HG02943 (cell line): ENCODE results near the gene PTPA.
"Not testable (repeated sequence)": the region's sequence is repeated elsewhere in the genome, so short reads cannot be mapped to it uniquely, and the experiment has no call there.

Experiments
- ATAC-seq: cut with Tn5 transposase; IDR thresholded peaks from one replicate; pipeline ENCODE4 v1.9.1; 2021; ENCODE audit warnings: mild to moderate bottlenecking, low read depth, moderate library complexity; ENCODE audit not compliant: unreplicated experiment

Gene PTPA

DNA sequence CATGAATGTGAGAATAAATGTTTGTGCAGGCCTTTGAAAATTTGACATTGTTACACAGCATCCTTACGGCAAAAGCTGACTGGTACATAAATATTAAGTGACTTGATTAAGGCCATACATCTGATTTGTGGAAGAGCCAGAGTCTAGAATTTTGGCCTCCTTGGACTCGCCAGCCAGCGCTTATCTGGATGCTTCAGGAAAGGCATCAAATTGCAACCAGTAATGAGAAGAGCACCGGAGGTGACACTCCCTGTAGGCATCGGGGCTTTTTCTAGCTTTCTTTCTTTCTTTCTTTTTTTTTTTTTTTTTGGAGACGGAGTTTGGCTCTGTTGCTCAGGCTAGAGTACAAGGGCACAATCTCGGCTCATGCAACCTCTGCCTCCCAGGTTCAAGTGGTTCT lies 80.0 kb downstream of the PTPA start:
- ATAC-seq, result no peak

DNA sequence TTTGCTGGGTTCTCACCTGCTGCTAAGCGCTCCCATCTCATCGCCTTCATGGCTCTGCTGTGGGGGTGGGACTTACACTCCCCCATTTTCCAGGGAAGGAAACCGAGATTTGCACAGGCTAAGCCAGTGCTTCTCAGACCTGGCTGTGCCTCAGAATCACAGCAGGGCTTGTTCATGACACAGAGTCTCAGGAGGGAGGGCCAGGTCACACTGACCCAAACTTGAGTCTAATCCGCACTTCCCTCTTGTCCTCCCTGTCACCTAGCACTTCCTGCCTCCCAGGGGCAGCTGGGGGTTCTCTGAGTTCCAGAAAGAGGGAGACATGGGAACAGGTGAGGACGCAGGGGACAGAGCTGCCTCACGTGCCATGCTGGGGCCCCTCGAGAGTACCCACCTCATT lies 82.4 kb downstream of the PTPA start:
- ATAC-seq, result no peak

- no peak for ATAC-seq
These were observed 83.0 kb downstream of the PTPA start for GRCh38 chr9:129194221-129194620.

GRCh38 chr9:129195606-129196005 lies 84.4 kb downstream of the PTPA start:
- ATAC-seq, result no peak

- ATAC-seq, result not testable (repeated sequence)
These were observed 85.8 kb downstream of the PTPA start for GRCh38 chr9:129197045-129197444.

DNA sequence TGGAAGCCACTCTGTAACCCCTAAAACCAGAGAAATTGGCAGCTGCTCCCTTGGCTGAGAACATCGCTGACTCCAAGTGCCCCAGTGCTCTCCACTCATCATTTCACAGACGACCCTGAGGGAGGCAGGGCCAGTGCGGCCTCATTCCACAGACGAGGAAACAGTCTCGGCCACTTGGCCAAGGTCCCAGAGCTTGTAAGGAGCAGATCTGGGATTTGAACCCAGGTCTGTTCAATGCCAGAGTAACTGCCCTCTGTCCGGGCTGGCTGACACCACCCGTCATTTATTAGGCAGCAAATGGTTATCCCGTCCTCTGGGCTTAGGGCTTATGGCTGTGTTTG lies 86.7 kb downstream of the PTPA start:
- no peak for ATAC-seq
